Measurements from ENCODE around the gene TBC1D14.

The TBC1D14 gene

DNA sequence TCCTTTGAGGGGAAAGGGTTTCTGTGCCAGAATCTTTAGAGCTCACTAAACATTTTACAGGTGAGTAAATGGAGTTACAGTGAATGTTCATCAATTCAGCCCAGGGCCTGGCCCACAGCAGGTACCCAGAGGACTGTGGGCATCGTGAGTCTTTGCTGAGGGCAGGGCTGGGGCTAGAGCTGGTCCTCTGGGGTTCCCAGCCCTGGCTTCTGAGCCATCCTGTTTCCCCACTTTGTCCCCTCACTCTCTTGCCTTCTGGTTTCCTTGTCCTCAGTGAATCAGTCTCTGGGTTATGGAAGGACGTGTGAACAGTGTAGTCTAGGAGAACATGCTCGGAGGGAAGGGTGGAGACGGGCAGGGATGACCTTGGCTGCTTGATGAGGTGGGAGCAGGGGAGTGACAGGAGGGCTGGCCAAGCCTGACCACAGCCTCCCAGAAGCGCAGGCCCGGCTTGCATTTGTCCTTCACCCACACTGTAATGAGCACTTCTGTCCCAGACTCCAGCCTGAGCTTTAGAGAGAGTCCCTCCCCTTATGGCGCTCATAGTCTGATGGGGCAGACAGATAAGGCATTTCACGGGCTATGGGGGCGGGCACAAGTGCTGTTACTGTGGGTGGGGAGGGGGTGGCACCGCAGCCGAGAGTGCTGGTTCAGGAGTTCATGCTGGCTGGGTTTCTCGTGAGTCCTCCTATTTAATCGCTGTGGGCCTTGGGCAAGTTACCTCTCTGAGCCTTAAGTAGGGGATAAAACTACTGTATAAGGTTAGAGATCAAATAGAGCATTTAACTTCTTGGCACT, 17.3 kb downstream of the TBC1D14 start:
- Histone ChIP-seq H3K36me3 (ENCODE audit: control insufficient read depth, insufficient read depth, low read length) (peaks cover 7% of the 10 kb centered on the region), H3K4me3 (replicated peaks; ENCODE audit: low read depth, low read length) (no peak overlapping the region)

DNA sequence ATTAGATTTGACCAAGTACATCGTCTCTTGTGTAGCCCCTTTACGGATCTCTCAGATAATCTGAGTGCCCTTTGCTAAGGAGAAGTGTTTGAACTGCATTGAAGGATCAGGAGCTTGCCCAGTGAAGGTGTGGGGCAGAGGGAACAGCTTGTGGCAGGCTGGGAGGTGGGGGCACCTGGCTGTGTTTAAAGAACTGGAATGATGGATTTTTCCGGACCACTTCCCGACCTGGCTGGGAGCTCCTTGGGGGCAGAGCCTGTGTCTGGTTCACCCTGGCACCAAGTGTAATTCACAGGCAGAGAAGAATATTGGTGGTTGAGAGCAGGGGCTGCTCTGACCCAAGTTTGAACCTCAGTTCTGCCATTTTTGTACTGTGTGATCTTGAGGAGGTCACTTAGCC, 18.5 kb downstream of the TBC1D14 start:
- TF ChIP-seq, protein P1, sequence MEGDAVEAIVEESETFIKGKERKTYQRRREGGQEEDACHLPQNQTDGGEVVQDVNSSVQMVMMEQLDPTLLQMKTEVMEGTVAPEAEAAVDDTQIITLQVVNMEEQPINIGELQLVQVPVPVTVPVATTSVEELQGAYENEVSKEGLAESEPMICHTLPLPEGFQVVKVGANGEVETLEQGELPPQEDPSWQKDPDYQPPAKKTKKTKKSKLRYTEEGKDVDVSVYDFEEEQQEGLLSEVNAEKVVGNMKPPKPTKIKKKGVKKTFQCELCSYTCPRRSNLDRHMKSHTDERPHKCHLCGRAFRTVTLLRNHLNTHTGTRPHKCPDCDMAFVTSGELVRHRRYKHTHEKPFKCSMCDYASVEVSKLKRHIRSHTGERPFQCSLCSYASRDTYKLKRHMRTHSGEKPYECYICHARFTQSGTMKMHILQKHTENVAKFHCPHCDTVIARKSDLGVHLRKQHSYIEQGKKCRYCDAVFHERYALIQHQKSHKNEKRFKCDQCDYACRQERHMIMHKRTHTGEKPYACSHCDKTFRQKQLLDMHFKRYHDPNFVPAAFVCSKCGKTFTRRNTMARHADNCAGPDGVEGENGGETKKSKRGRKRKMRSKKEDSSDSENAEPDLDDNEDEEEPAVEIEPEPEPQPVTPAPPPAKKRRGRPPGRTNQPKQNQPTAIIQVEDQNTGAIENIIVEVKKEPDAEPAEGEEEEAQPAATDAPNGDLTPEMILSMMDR (IDR thresholded peaks at IDR 0.05; ENCODE audit: insufficient read depth, low read length, poor library complexity, severe bottlenecking) = no peak

More for the DNA sequence above, 17.3 kb downstream of the TBC1D14 start:
- TF ChIP-seq, protein P1 (IDR thresholded peaks at IDR 0.05; ENCODE audit: insufficient read depth, low read length, poor library complexity, severe bottlenecking) = no peak
- H3K27me3 ChIP-seq (replicated peaks; ENCODE audit: control insufficient read depth, insufficient read depth, low read length) = no peaks in the 10 kb centered on the region
- DNase-seq (ENCODE audit: extremely low read depth, insufficient read length) = no peak

DNA sequence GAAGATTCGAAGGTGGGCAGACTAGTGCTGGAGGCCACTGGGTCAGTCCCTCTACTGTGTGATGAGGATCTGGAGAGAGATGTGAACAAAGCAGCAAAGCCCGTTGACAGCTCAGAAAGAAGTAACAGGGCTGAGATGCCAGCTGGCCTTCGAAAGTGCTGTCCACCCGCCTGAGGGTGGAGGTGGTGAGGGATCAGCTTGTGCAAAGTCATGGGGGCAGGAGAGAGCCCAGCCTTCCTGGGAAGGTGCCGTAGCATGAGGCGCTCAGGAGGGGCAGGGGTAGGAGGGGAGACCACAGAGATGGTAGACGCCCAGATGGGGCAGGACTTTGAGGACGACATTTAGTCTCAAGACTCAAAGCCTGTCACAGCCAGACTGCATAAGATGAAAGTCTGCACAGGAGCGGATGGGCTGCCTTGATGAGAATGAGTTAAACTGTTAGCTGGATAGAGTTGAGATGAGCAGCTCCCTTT, 19.7 kb downstream of the TBC1D14 start:
- Histone ChIP-seq H3K36me3 (ENCODE audit: control insufficient read depth, insufficient read depth, low read length) (peaks cover 2% of the 10 kb centered on the region), H3K4me3 (replicated peaks; ENCODE audit: low read depth, low read length) (no peak overlapping the region), H3K27me3 (replicated peaks; ENCODE audit: control insufficient read depth, insufficient read depth, low read length) (no peaks in the 10 kb centered on the region)
- TF ChIP-seq, protein P1 (IDR thresholded peaks at IDR 0.05; ENCODE audit: insufficient read depth, low read length, poor library complexity, severe bottlenecking) = no peak
- no peak for DNase-seq (ENCODE audit: extremely low read depth, insufficient read length)

More for the DNA sequence above, 18.5 kb downstream of the TBC1D14 start:
- peaks cover 7% of the 10 kb centered on the region for H3K36me3 ChIP-seq (ENCODE audit: control insufficient read depth, insufficient read depth, low read length)
- H3K27me3 ChIP-seq (replicated peaks; ENCODE audit: control insufficient read depth, insufficient read depth, low read length) = no peaks in the 10 kb centered on the region
- H3K4me3 ChIP-seq (replicated peaks; ENCODE audit: low read depth, low read length) = no peak overlapping the region
- DNase-seq (ENCODE audit: extremely low read depth, insufficient read length) = no peak

DNA sequence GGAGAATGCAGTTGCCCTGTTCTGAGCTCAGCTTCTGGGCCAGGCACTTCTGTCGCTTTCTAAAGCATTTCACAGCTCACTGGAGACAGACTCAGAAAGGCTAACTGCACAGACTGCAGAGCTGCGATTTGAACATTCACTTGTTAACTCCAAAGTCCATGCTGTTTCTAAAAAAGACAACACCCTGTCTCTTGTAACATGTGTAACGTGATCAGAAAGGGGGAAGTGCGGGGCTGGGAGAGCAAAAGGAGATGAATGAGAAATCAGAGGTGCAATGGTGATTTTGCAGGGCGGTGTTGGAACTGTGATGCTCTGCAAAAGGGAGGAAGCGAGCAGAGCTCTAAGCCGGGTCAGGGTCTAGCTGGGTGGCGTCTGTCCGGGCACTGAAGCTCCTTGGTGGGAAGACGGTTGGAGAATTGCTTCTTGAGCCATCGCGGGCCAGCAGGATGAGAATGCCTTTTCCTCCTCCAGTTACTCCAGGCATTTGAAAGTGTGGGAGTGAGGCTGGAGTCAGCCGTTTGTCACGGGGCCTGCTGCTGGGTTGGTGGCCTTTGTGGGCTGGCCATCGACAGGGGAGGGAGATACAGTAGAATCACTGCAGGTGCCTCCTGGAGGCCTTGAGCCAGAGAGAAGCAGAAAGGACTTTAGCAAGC, 20.3 kb downstream of the TBC1D14 start:
- Histone ChIP-seq H3K27me3 (replicated peaks; ENCODE audit: control insufficient read depth, insufficient read depth, low read length) (no peaks in the 10 kb centered on the region), H3K4me3 (replicated peaks; ENCODE audit: low read depth, low read length) (no peak overlapping the region), H3K36me3 (ENCODE audit: control insufficient read depth, insufficient read depth, low read length) (no peaks in the 10 kb centered on the region; the same call in none of the 2 replicates)
- DNase-seq (ENCODE audit: extremely low read depth, insufficient read length) = no peak
- TF ChIP-seq, protein P1 (IDR thresholded peaks at IDR 0.05; ENCODE audit: insufficient read depth, low read length, poor library complexity, severe bottlenecking) = no peak

DNA sequence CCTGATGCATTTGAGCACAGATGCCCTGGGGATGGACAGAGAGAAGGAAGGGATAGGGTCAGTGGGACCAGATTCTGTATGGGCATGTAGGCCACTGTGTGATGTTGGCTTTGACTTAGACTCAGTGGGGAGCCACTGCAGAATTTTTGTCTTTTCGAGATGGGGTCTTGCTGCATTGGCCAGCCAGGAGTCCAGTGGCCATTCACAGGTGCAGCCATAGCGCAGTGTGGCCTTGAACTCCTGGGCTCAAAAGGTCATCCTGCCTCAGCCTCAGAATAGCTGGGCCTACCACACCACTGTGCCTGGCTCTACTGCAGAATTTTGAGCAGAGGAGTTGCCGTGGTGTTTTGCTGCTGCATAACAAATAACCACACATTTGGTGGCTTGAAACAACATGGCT, 22.8 kb downstream of the TBC1D14 start:
- H3K4me3 ChIP-seq (replicated peaks; ENCODE audit: low read depth, low read length) = no peak overlapping the region
- DNase-seq (ENCODE audit: extremely low read depth, insufficient read length) = no peak
- no peaks in the 10 kb centered on the region for H3K27me3 ChIP-seq (replicated peaks; ENCODE audit: control insufficient read depth, insufficient read depth, low read length)
- TF ChIP-seq, protein P1 (IDR thresholded peaks at IDR 0.05; ENCODE audit: insufficient read depth, low read length, poor library complexity, severe bottlenecking) = no peak
- H3K36me3 ChIP-seq (ENCODE audit: control insufficient read depth, insufficient read depth, low read length) = no peaks in the 10 kb centered on the region; the same call in none of the 2 replicates

Measured in GM06990 (cell line).